ENCODE measurements around the gene GPR89B. TPM values are rescaled to one million over a fixed set of nuclear protein-coding genes. Genes with fewer than 3 reads are reported as not detected.
"Not testable (repeated sequence)": the region's sequence is repeated elsewhere in the genome, so short reads cannot be mapped to it uniquely, and the experiment has no call there.

The GPR89B gene
- total and polyA plus RNA-seq, 4 experiments from 2014 or later, result 14.9 to 31.9 (median 24.1) TPM

DNA sequence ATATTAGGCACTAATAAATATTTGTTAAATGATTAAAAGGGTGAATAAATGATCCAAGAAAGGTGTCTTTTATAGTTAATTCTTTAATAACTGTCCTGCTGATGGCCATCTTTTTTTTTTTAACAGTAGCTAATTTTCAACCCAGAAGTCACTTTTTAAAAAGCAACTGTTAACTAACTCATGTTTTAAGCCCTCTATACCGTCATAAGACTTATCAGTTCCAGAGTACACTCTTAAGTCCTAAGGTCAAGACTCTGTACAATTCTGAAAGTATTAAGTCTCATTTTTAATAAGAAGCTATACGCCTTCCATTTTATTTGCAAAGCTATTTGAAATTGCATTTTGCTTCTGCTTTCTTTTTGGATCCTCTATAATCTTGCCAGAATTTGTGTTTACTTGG, 2.9 kb downstream of the GPR89B start:
- H3K36me3 ChIP-seq (ENCODE audit: insufficient read depth, low read length); H3K27me3 Mint-ChIP-seq; H3K36me3 Mint-ChIP-seq; CTCF ChIA-PET (ENCODE audit: partially characterized antibody); H3K27ac ChIP-seq (ENCODE audit: low read depth, low read length); intact Hi-C loops (cut with micrococcal nuclease); H3K27me3 ChIP-seq (ENCODE audit: insufficient read depth, low read length); H3K27ac Mint-ChIP-seq; H3K4me3 ChIP-seq (ENCODE audit: low read length in 2 of 2); H3K9me3 ChIP-seq (ENCODE audit: control insufficient read depth in 1 of 2, low read length in 2 of 2); H3K9me3 Mint-ChIP-seq; POLR2A ChIA-PET (ENCODE audit: partially characterized antibody); DNase-seq: not testable (repeated sequence)
- H3K4me3 Mint-ChIP-seq, result peak overlapping the region in 2 of 8 donors; percentile 9 to 80
- peaks cover 19% of the 10 kb centered on the region for H3K4me1 ChIP-seq (ENCODE audit: insufficient read depth, low read length)
- H3K4me1 Mint-ChIP-seq, result peaks cover 16 to 33% (median 24%) of the 10 kb centered on the region in 4 donors

- H3K27me3 Mint-ChIP-seq; H3K27ac ChIP-seq (ENCODE audit: low read depth, low read length); H3K27me3 ChIP-seq (ENCODE audit: insufficient read depth, low read length); H3K9me3 Mint-ChIP-seq; intact Hi-C loops (cut with micrococcal nuclease); H3K4me3 ChIP-seq (ENCODE audit: low read length in 2 of 2); POLR2A ChIA-PET (ENCODE audit: partially characterized antibody); DNase-seq; CTCF ChIA-PET (ENCODE audit: partially characterized antibody); H3K4me3 Mint-ChIP-seq; H3K36me3 ChIP-seq (ENCODE audit: insufficient read depth, low read length); H3K9me3 ChIP-seq (ENCODE audit: control insufficient read depth in 1 of 2, low read length in 2 of 2); H3K4me1 ChIP-seq (ENCODE audit: insufficient read depth, low read length); H3K36me3 Mint-ChIP-seq; H3K27ac Mint-ChIP-seq: not testable (repeated sequence)
- peaks cover 12 to 24% (median 18%) of the 10 kb centered on the region in 4 donors for H3K4me1 Mint-ChIP-seq
Observed at GRCh38 chr1:147935296-147935695, 7.1 kb downstream of the GPR89B start.

DNA sequence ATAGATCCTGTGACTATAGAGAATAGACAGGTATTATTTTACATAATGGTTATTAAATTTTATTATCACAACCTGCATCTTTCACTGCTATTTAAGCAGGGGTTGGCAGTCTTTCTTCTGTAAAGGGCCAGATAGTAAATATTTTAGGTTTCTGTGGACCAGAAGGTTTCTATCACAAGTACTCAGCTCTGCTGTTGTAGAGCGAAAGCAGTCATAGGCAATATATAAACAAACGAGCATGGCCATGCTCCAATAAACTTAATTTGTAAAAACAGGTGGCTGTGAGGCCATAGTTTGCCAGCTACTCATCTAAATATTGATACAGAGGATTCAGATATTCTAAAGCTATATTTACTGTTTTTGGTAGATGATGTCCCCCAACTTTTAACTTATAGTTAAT, 12.2 kb downstream of the GPR89B start:
- H3K27me3 Mint-ChIP-seq; CTCF ChIA-PET (ENCODE audit: partially characterized antibody); H3K9me3 Mint-ChIP-seq; H3K36me3 ChIP-seq (ENCODE audit: insufficient read depth, low read length); H3K4me3 ChIP-seq (ENCODE audit: low read length in 2 of 2); H3K36me3 Mint-ChIP-seq; H3K27me3 ChIP-seq (ENCODE audit: insufficient read depth, low read length); H3K4me3 Mint-ChIP-seq; intact Hi-C loops (cut with micrococcal nuclease); H3K4me1 ChIP-seq (ENCODE audit: insufficient read depth, low read length); H3K9me3 ChIP-seq (ENCODE audit: control insufficient read depth in 1 of 2, low read length in 2 of 2); H3K27ac Mint-ChIP-seq; POLR2A ChIA-PET (ENCODE audit: partially characterized antibody); DNase-seq; H3K27ac ChIP-seq (ENCODE audit: low read depth, low read length); H3K4me1 Mint-ChIP-seq: not testable (repeated sequence)

GRCh38 chr1:147942563-147942962, 14.3 kb downstream of the GPR89B start:
- H3K27ac Mint-ChIP-seq, H3K4me1 Mint-ChIP-seq: not testable (repeated sequence)

GRCh38 chr1:147949517-147949916, 21.3 kb downstream of the GPR89B start:
- H3K9me3 Mint-ChIP-seq; H3K27ac Mint-ChIP-seq; H3K4me1 ChIP-seq (ENCODE audit: insufficient read depth, low read length); H3K36me3 Mint-ChIP-seq; intact Hi-C loops (cut with micrococcal nuclease); H3K27ac ChIP-seq (ENCODE audit: low read depth, low read length); H3K27me3 Mint-ChIP-seq; H3K9me3 ChIP-seq (ENCODE audit: control insufficient read depth in 1 of 2, low read length in 2 of 2); POLR2A ChIA-PET (ENCODE audit: partially characterized antibody); H3K4me1 Mint-ChIP-seq; H3K4me3 Mint-ChIP-seq; CTCF ChIA-PET (ENCODE audit: partially characterized antibody); H3K36me3 ChIP-seq (ENCODE audit: insufficient read depth, low read length); H3K4me3 ChIP-seq (ENCODE audit: low read length in 2 of 2); H3K27me3 ChIP-seq (ENCODE audit: insufficient read depth, low read length): not testable (repeated sequence)
- peak in 1 of 5 donors; percentile 28 for DNase-seq

More at GRCh38 chr1:147942563-147942962, 14.3 kb downstream of the GPR89B start:
- H3K27me3 ChIP-seq (ENCODE audit: insufficient read depth, low read length); H3K4me1 ChIP-seq (ENCODE audit: insufficient read depth, low read length); H3K36me3 Mint-ChIP-seq; H3K4me3 ChIP-seq (ENCODE audit: low read length in 2 of 2); H3K9me3 Mint-ChIP-seq; H3K27me3 Mint-ChIP-seq; CTCF ChIA-PET (ENCODE audit: partially characterized antibody); H3K36me3 ChIP-seq (ENCODE audit: insufficient read depth, low read length); POLR2A ChIA-PET (ENCODE audit: partially characterized antibody); H3K27ac ChIP-seq (ENCODE audit: low read depth, low read length); H3K9me3 ChIP-seq (ENCODE audit: control insufficient read depth in 1 of 2, low read length in 2 of 2); intact Hi-C loops (cut with micrococcal nuclease); DNase-seq; H3K4me3 Mint-ChIP-seq: not testable (repeated sequence)

GRCh38 chr1:147958906-147959305, 30.7 kb downstream of the GPR89B start:
- H3K27me3 Mint-ChIP-seq; H3K27ac ChIP-seq (ENCODE audit: low read depth, low read length); H3K4me3 ChIP-seq (ENCODE audit: low read length in 2 of 2); H3K36me3 Mint-ChIP-seq; H3K27me3 ChIP-seq (ENCODE audit: insufficient read depth, low read length); H3K9me3 ChIP-seq (ENCODE audit: control insufficient read depth in 1 of 2, low read length in 2 of 2); H3K27ac Mint-ChIP-seq; DNase-seq; H3K4me3 Mint-ChIP-seq; POLR2A ChIA-PET (ENCODE audit: partially characterized antibody); intact Hi-C loops (cut with micrococcal nuclease); H3K4me1 ChIP-seq (ENCODE audit: insufficient read depth, low read length); H3K9me3 Mint-ChIP-seq; CTCF ChIA-PET (ENCODE audit: partially characterized antibody); H3K4me1 Mint-ChIP-seq; H3K36me3 ChIP-seq (ENCODE audit: insufficient read depth, low read length): not testable (repeated sequence)

GRCh38 chr1:147959680-147960079, 31.5 kb downstream of the GPR89B start:
- DNase-seq; CTCF ChIA-PET (ENCODE audit: partially characterized antibody); H3K9me3 Mint-ChIP-seq; H3K36me3 ChIP-seq (ENCODE audit: insufficient read depth, low read length); H3K27ac Mint-ChIP-seq; H3K27me3 Mint-ChIP-seq; H3K4me1 ChIP-seq (ENCODE audit: insufficient read depth, low read length); H3K4me3 ChIP-seq (ENCODE audit: low read length in 2 of 2); H3K4me1 Mint-ChIP-seq; POLR2A ChIA-PET (ENCODE audit: partially characterized antibody); H3K36me3 Mint-ChIP-seq; intact Hi-C loops (cut with micrococcal nuclease); H3K9me3 ChIP-seq (ENCODE audit: control insufficient read depth in 1 of 2, low read length in 2 of 2); H3K27me3 ChIP-seq (ENCODE audit: insufficient read depth, low read length); H3K27ac ChIP-seq (ENCODE audit: low read depth, low read length); H3K4me3 Mint-ChIP-seq: not testable (repeated sequence)

GRCh38 chr1:147964575-147964974, 36.4 kb downstream of the GPR89B start:
- H3K4me1 Mint-ChIP-seq; intact Hi-C loops (cut with micrococcal nuclease): not testable (repeated sequence)

More at GRCh38 chr1:147964575-147964974, 36.4 kb downstream of the GPR89B start:
- H3K36me3 Mint-ChIP-seq; H3K4me1 ChIP-seq (ENCODE audit: insufficient read depth, low read length); DNase-seq; H3K9me3 Mint-ChIP-seq; H3K27me3 Mint-ChIP-seq; POLR2A ChIA-PET (ENCODE audit: partially characterized antibody); H3K4me3 ChIP-seq (ENCODE audit: low read length in 2 of 2); H3K27ac ChIP-seq (ENCODE audit: low read depth, low read length); H3K4me3 Mint-ChIP-seq; CTCF ChIA-PET (ENCODE audit: partially characterized antibody); H3K27me3 ChIP-seq (ENCODE audit: insufficient read depth, low read length); H3K36me3 ChIP-seq (ENCODE audit: insufficient read depth, low read length); H3K27ac Mint-ChIP-seq; H3K9me3 ChIP-seq (ENCODE audit: control insufficient read depth in 1 of 2, low read length in 2 of 2): not testable (repeated sequence)
